Naive thymus-derived CD4-positive, alpha-beta T cell (primary cell): ENCODE data around the gene DIAPH2. TPM values are rescaled to one million over a fixed set of nuclear protein-coding genes. Genes with fewer than 3 reads are reported as not detected.

Source experiments
- ATAC-seq: fragments of 150-1000 bp; cut with Tn5 transposase; 2 replicates; pipeline ENCODE4 v1.10.0; 2021; ENCODE audit warnings: mild to moderate bottlenecking, moderate library complexity
- CTCF ChIA-PET: fragments of 350-600 bp; sonication (Branson Sonifier 250); formaldehyde crosslinking; loops from one replicate; lab custom pipeline; 2021; ENCODE audit warnings: antibody characterized with exemption; lab: Charles Lee
- POLR2A ChIA-PET: fragments of 350-600 bp; sonication (Branson Sonifier 250); formaldehyde crosslinking; loops from one replicate; lab custom pipeline; 2021; ENCODE audit warnings: antibody characterized with exemption, inconsistent platforms; lab: Charles Lee
- DNase-seq, 9 donors: peaks; one replicate each; pipeline versions ENCODE4 v3.0.0 to v3.0.0-alpha.2; 2020 to 2022; ENCODE audit warnings: mixed read lengths in 1 of 9
- H3K27ac ChIP-seq: one replicate; pipeline ENCODE4 v1.7.0; 2013; ENCODE audit warnings: mild to moderate bottlenecking, low read depth, low read length, moderate library complexity
- H3K27me3 ChIP-seq, 2 donors: one replicate each; pipeline ENCODE4 v1.7.0; 2013; ENCODE audit warnings: low read length in 2 of 2, mild to moderate bottlenecking in 2 of 2, moderate library complexity in 2 of 2; ENCODE audit not compliant: control insufficient read depth in 2 of 2, insufficient read depth in 2 of 2
- H3K36me3 ChIP-seq, 3 experiments: 1 replicate in 2 of 3; 2 replicates in 1 of 3; pipeline ENCODE4 v1.7.0; 2013; ENCODE audit warnings: low read length in 3 of 3, mild to moderate bottlenecking in 3 of 3, moderate library complexity in 1 of 3; ENCODE audit not compliant: insufficient read depth in 3 of 3, control insufficient read depth in 2 of 3
- H3K4me1 ChIP-seq, 2 donors: one replicate each; pipeline ENCODE4 v1.7.0; 2013; ENCODE audit warnings: low read length in 2 of 2, mild to moderate bottlenecking in 2 of 2, moderate library complexity in 1 of 2; ENCODE audit not compliant: control insufficient read depth in 2 of 2, insufficient read depth in 2 of 2
- H3K4me3 ChIP-seq: 2 replicates; pipeline ENCODE4 v1.7.0; 2013; ENCODE audit warnings: mild to moderate bottlenecking, low read length
- H3K9me3 ChIP-seq, 3 experiments: 1 replicate in 2 of 3; 2 replicates in 1 of 3; pipeline ENCODE4 v1.7.0; 2013; ENCODE audit warnings: low read length in 3 of 3; ENCODE audit not compliant: control insufficient read depth in 2 of 3
- H3K27ac Mint-ChIP-seq, 9 donors: one replicate each; pipeline ENCODE4 v1.8.0; 2020 to 2022; ENCODE audit warnings: mixed read lengths in 9 of 9, mild to moderate bottlenecking in 8 of 9, moderate library complexity in 5 of 9, inconsistent platforms in 2 of 9
- H3K27me3 Mint-ChIP-seq, 5 donors: one replicate each; pipeline ENCODE4 v1.8.0; 2021 to 2022; ENCODE audit warnings: mixed read lengths in 5 of 5, mild to moderate bottlenecking in 1 of 5
- H3K36me3 Mint-ChIP-seq, 5 donors: one replicate each; pipeline ENCODE4 v1.8.0; 2020 to 2022; ENCODE audit warnings: mixed read lengths in 5 of 5, mild to moderate bottlenecking in 3 of 5, inconsistent platforms in 1 of 5
- H3K4me1 Mint-ChIP-seq, 7 donors: one replicate each; pipeline ENCODE4 v1.8.0; 2020 to 2022; ENCODE audit warnings: mixed read lengths in 7 of 7, mild to moderate bottlenecking in 3 of 7, inconsistent platforms in 1 of 7
- H3K4me3 Mint-ChIP-seq, 10 donors: one replicate each; pipeline ENCODE4 v1.8.0; 2020 to 2022; ENCODE audit warnings: mild to moderate bottlenecking in 10 of 10, mixed read lengths in 10 of 10, moderate library complexity in 6 of 10, inconsistent platforms in 2 of 10
- H3K9me3 Mint-ChIP-seq, 11 donors: one replicate each; pipeline ENCODE4 v1.8.0; 2020 to 2022; ENCODE audit warnings: mixed read lengths in 11 of 11, mild to moderate bottlenecking in 4 of 11, inconsistent platforms in 1 of 11, moderate library complexity in 1 of 11
- intact Hi-C, 2 donors: fragments of 100-400 bp; cut with micrococcal nuclease; formaldehyde crosslinking; loops; one replicate each; pipeline ENCODE4 v1.15.1; 2023
- polyA plus RNA-seq, 2 donors: library from polyadenylated mRNA; unstranded; fragments of 300-500 nt; fragmentation: Illumina TruSeq; gene quantifications; one replicate each; pipeline ENCODE4 v1.2.3, GENCODE V29; 2021
- total RNA-seq, 6 experiments: library from RNA in 5 of 6; stranded (reverse) in 5 of 6; gene quantifications; 1 replicate in 5 of 6; 2 replicates in 1 of 6; pipeline ENCODE4 v1.2.3 and lab custom pipeline; 2021 to 2026

The DIAPH2 gene
- total and polyA plus RNA-seq, 7 experiments from 2014 or later, result 4.2 to 23.9 (median 6.9) TPM

DNA sequence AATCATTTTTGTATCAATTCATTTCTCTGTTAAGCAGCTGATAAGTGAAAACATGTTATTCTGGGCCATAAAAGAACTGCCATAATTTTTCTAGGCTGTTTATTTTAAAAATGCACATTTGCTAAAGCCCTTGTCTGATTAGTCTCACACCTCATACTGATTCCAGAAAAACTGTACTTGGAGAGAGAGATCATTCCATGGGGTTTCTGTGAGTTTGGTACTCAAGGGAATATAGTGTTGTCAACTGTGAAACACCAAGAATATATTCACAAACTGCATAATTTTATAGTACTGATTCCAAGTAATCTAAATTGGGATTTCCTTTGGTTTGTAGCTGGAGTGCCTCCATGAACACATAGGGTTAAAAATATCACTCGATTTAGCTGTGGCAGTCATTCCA lies 746.6 kb downstream of the DIAPH2 start:
- H3K27me3 ChIP-seq, result no peaks in the 10 kb centered on the region
- Mint-ChIP-seq H3K27ac (no peak overlapping the region), H3K4me1 (no peaks in the 10 kb centered on the region), H3K27me3 (no peaks in the 10 kb centered on the region), H3K9me3 (peaks cover 0 to 2% (median 0%) of the 10 kb centered on the region in 11 donors), H3K4me3 (no peak overlapping the region), H3K36me3 (peaks cover 0 to 40% (median 12%) of the 10 kb centered on the region in 5 donors)
- ChIA-PET CTCF (no interaction called here), POLR2A (no interaction called here)
- DNase-seq (no peak), ATAC-seq (no peak)
- no peaks in the 10 kb centered on the region for H3K36me3 ChIP-seq
- no peaks in the 10 kb centered on the region for H3K9me3 ChIP-seq
- no peaks in the 10 kb centered on the region for H3K4me1 ChIP-seq
- no peak overlapping the region for H3K27ac ChIP-seq
- intact Hi-C loops, result no loop called here
- no peak overlapping the region for H3K4me3 ChIP-seq

DNA sequence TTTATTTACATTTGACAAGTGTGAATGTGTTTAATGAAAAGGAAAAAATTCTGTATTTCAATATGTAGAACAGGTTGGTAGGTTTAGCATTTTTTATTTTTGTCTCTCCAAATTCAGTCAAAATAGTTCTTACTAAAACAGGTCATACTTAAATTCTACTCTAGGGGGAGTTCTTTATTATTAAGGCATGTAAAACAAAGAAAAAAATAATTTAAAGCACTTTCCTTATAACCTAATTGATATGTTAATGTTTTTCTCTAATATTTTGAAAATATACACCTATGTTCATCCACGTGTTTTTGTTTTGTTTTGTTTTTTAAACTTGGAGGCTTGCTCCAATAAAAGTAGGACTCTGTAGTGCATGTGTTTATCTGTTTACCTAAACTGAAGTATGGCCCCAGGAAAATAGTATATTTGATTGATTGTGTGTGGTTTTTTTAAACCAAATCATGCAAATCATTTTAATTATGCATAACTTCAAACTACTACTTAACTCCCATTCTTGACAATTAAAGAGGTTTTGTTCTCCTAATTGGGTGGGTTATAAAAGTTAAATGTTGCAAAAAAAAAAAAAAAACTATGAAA lies 761.7 kb downstream of the DIAPH2 start:
- H3K36me3 Mint-ChIP-seq, result no peaks in the 10 kb centered on the region
- intact Hi-C loops, result no loop called here
- H3K36me3 ChIP-seq, result no peaks in the 10 kb centered on the region
- H3K4me1 ChIP-seq, result no peaks in the 10 kb centered on the region
- no peaks in the 10 kb centered on the region for H3K9me3 ChIP-seq
- no peak overlapping the region for H3K4me3 Mint-ChIP-seq
- ATAC-seq (no peak), DNase-seq (no peak)
- H3K4me3 ChIP-seq, result no peak overlapping the region
- no peak overlapping the region for H3K27ac ChIP-seq
- no peak overlapping the region for H3K27ac Mint-ChIP-seq
- ChIA-PET POLR2A (no interaction called here), CTCF (no interaction called here)
- peaks cover 0 to 1% (median 0%) of the 10 kb centered on the region in 7 donors for H3K4me1 Mint-ChIP-seq
- no peaks in the 10 kb centered on the region for H3K27me3 Mint-ChIP-seq
- H3K9me3 Mint-ChIP-seq, result no peaks in the 10 kb centered on the region
- H3K27me3 ChIP-seq, result no peaks in the 10 kb centered on the region

- H3K4me3 ChIP-seq, result no peak overlapping the region
- Mint-ChIP-seq H3K27ac (no peak overlapping the region), H3K9me3 (no peaks in the 10 kb centered on the region), H3K36me3 (no peaks in the 10 kb centered on the region), H3K27me3 (no peaks in the 10 kb centered on the region), H3K4me1 (peaks cover 0 to 1% (median 0%) of the 10 kb centered on the region in 7 donors), H3K4me3 (no peak overlapping the region)
- no peaks in the 10 kb centered on the region for H3K27me3 ChIP-seq
- ATAC-seq (no peak), DNase-seq (no peak)
- no peaks in the 10 kb centered on the region for H3K36me3 ChIP-seq
- CTCF ChIA-PET, result no interaction called here
- POLR2A ChIA-PET, result no interaction called here
- no peaks in the 10 kb centered on the region for H3K9me3 ChIP-seq
- no peaks in the 10 kb centered on the region for H3K4me1 ChIP-seq
- intact Hi-C loops, result no loop called here
- no peak overlapping the region for H3K27ac ChIP-seq
Measured at GRCh38 chrX:97447306-97447705, 762.7 kb downstream of the DIAPH2 start.

GRCh38 chrX:97452283-97452682 lies 767.6 kb downstream of the DIAPH2 start:
- no peaks in the 10 kb centered on the region for H3K36me3 ChIP-seq
- no peaks in the 10 kb centered on the region for H3K4me1 ChIP-seq
- no peak overlapping the region for H3K4me3 ChIP-seq
- no peaks in the 10 kb centered on the region for H3K4me1 Mint-ChIP-seq
- no peaks in the 10 kb centered on the region for H3K27me3 ChIP-seq
- DNase-seq (no peak), ATAC-seq (no peak)
- H3K27me3 Mint-ChIP-seq, result no peaks in the 10 kb centered on the region
- H3K9me3 Mint-ChIP-seq, result no peaks in the 10 kb centered on the region
- ChIA-PET POLR2A (no interaction called here), CTCF (no interaction called here)
- H3K9me3 ChIP-seq, result no peaks in the 10 kb centered on the region
- H3K27ac Mint-ChIP-seq, result no peak overlapping the region
- H3K4me3 Mint-ChIP-seq, result no peak overlapping the region
- H3K36me3 Mint-ChIP-seq, result peaks cover 0 to 5% (median 0%) of the 10 kb centered on the region in 5 donors
- no peak overlapping the region for H3K27ac ChIP-seq
- intact Hi-C loops, result no loop called here

- Mint-ChIP-seq H3K27ac (no peak overlapping the region), H3K4me1 (no peaks in the 10 kb centered on the region), H3K27me3 (no peaks in the 10 kb centered on the region), H3K9me3 (peaks cover 0 to 2% (median 0%) of the 10 kb centered on the region in 11 donors), H3K36me3 (no peaks in the 10 kb centered on the region), H3K4me3 (no peak overlapping the region)
- Histone ChIP-seq H3K27me3 (no peaks in the 10 kb centered on the region), H3K4me3 (no peak overlapping the region), H3K4me1 (no peaks in the 10 kb centered on the region), H3K27ac (no peak overlapping the region), H3K36me3 (no peaks in the 10 kb centered on the region), H3K9me3 (no peaks in the 10 kb centered on the region)
- no peak for ATAC-seq
- CTCF ChIA-PET, result no interaction called here
- intact Hi-C loops, result no loop called here
- no peak for DNase-seq
- POLR2A ChIA-PET, result interaction anchor here (0.7 kb wide), 1 partner anchor 11 kb away, joined by 5 read pairs; no protein-coding TSS in a partner anchor
Measured at GRCh38 chrX:97461763-97462162, 777.1 kb downstream of the DIAPH2 start.

DNA sequence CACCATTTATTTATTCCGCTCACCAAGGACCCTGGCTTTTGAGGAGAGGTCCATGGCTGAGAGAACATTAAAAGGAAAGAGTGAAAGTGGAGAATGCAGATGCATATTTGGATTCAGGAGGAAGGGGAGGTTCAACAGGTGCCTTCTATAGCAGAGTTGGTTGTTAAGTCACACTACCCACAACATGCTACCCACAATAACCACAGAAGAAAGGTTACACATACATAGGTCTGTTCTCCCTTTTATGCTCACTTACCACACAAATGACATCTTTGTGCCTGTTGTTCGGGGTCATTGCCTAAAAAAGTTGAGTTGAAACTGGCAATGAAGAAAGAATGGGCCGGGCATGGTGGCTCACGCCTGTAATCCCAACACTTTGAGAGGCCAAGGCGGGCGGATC lies 786.4 kb downstream of the DIAPH2 start:
- no peak for DNase-seq
- no peaks in the 10 kb centered on the region for H3K4me1 ChIP-seq
- H3K4me3 ChIP-seq, result no peak overlapping the region
- H3K27me3 Mint-ChIP-seq, result no peaks in the 10 kb centered on the region
- POLR2A ChIA-PET, result no interaction called here
- no peak for ATAC-seq
- no peak overlapping the region for H3K4me3 Mint-ChIP-seq
- H3K27ac Mint-ChIP-seq, result no peak overlapping the region
- H3K9me3 Mint-ChIP-seq, result no peaks in the 10 kb centered on the region
- no peak overlapping the region for H3K27ac ChIP-seq
- H3K4me1 Mint-ChIP-seq, result no peaks in the 10 kb centered on the region
- CTCF ChIA-PET, result no interaction called here
- no peaks in the 10 kb centered on the region for H3K36me3 Mint-ChIP-seq
- intact Hi-C loops, result no loop called here
- no peaks in the 10 kb centered on the region for H3K27me3 ChIP-seq
- H3K36me3 ChIP-seq, result no peaks in the 10 kb centered on the region
- H3K9me3 ChIP-seq, result no peaks in the 10 kb centered on the region

- Mint-ChIP-seq H3K4me1 (no peaks in the 10 kb centered on the region), H3K9me3 (no peaks in the 10 kb centered on the region), H3K4me3 (no peak overlapping the region), H3K36me3 (no peaks in the 10 kb centered on the region), H3K27ac (no peak overlapping the region), H3K27me3 (no peaks in the 10 kb centered on the region)
- DNase-seq, result no peak
- Histone ChIP-seq H3K4me1 (no peaks in the 10 kb centered on the region), H3K9me3 (no peaks in the 10 kb centered on the region), H3K36me3 (no peaks in the 10 kb centered on the region), H3K27ac (no peak overlapping the region), H3K4me3 (no peak overlapping the region), H3K27me3 (no peaks in the 10 kb centered on the region)
- no peak for ATAC-seq
- intact Hi-C loops, result no loop called here
- ChIA-PET CTCF (no interaction called here), POLR2A (no interaction called here)
Measured at GRCh38 chrX:97474933-97475332, 790.3 kb downstream of the DIAPH2 start.
